GM21737 (cell line): ENCODE measurements around the gene SLC16A12.
"Not testable (repeated sequence)": the region's sequence is repeated elsewhere in the genome, so short reads cannot be mapped to it uniquely, and the experiment has no call there.

ENCODE experiments used
- ATAC-seq: cut with Tn5 transposase; IDR thresholded peaks from one replicate; pipeline ENCODE4 v1.9.1; 2021; ENCODE audit warnings: mild to moderate bottlenecking, moderate library complexity; ENCODE audit not compliant: unreplicated experiment

Gene SLC16A12

GRCh38 chr10:89548673-89549072 is 13.3 kb upstream of the SLC16A12 start:
- ATAC-seq, result no peak

DNA sequence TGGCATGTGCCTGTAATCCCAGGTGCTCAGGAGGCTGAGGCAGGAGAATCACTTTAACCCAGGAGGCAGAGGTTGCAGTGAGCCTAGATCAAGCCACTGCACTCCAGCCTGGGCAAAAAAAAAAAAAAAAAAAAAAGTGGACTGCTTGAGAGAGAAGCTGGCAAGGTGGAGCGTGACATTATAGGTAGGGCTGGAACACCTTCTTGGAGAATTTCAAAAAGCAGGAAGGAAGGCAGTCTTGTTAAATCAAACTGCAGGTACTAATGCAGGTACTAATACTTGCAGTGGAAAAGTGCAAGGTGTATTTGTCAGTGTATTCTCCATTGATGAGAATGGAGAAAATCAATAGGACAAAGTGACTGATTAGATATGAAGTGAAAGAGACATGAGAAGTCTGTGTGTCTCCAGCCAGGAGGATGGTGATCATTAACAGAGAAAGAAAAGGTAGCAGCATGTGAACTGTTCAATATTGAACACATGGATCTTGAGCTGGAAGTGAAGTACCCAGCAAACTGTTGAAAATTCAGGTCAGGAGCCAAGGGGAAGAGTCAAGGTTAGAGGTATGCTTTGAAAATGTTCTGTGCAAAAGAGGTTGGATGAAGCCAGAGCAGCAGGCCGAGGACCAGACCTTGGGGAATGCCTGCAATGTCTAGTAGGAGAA is 12.6 kb upstream of the SLC16A12 start:
- no peak for ATAC-seq

GRCh38 chr10:89546651-89547050 is 11.3 kb upstream of the SLC16A12 start:
- ATAC-seq, result not testable (repeated sequence)

DNA sequence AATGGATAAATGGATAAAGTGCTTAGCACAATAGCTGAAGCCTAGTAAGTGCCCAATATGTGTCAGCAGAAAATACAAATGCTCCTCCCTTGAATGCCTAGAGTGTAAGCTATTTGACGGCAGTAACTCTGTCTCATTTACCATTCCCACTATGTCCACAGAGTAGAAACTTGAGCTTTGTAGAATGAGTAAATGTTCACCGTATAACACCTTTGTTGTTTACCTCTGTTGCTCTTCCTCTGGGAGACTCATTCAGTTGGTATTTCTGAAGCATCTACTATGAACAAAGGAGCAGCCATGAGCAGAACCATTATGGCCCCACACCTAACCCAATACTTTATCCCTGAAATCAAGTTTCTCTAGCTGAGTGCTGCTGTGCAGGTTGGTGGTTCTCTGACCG is 8.4 kb upstream of the SLC16A12 start:
- ATAC-seq, result no peak

- no peak for ATAC-seq
Measured at GRCh38 chr10:89540420-89540949, 5.1 kb upstream of the SLC16A12 start.

DNA sequence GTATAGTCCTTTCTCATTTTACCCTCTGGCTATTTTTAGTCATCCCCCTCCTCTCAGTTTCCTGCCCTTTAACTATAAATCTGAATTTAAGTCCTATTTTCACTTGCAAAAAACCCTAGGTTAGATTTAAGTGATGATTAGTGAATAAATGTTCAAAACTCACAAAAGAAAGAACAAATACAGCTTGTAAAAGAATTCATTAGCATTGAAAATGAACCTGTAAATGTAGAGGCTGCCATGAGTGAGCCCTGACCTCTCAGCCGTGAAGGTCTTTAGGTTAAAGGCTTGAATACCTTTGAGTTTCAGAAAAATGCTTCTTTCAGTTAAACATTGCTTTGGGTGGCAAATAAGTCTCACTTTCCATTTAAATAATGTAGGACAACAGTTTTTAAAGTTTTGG is 2.0 kb upstream of the SLC16A12 start:
- ATAC-seq, result no peak

GRCh38 chr10:89536013-89536354 is 590 bp upstream of the SLC16A12 start:
- ATAC-seq, result no peak

DNA sequence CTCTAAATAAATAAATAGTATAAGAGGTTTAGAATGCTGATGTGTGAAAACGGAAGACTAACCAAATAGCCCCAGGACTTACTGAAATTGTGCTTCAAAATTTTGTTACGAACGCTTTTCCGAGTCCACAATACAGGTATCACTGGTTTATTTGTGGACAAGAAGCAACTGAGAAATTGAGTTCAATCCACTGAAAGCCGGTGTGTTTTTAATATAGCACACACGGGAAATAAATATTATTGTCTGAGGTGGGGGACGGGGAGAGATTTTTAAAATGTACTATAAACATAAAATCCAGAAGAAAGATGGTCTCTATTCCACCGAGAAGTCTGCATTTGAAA is 598 bp downstream of the SLC16A12 start:
- ATAC-seq, result no peak

DNA sequence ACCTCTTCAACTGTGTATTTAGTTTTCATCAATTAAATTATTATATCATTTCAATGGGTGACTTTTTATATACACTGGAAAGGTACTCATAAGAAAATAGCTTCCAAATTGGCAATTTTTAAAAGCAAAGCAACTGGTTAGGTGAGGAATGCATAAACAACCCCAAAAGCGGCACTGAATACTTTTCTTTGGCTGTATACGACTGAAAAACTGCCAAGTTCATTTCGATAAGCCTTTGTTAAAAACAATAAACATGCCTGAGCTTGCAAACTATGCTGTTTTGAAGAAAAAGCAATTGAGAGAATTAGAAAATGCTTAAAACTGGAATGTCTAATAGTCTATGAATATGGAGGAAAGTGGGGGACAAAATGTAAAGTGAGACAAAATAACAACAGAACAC is 2.9 kb downstream of the SLC16A12 start:
- no peak for ATAC-seq

GRCh38 chr10:89531359-89531758 is 4.0 kb downstream of the SLC16A12 start:
- ATAC-seq, result no peak

- ATAC-seq, result not testable (repeated sequence)
Measured at GRCh38 chr10:89529711-89530110, 5.7 kb downstream of the SLC16A12 start.

- no peak for ATAC-seq
Measured at GRCh38 chr10:89526358-89526757, 9.0 kb downstream of the SLC16A12 start.

GRCh38 chr10:89525556-89525955 is 9.8 kb downstream of the SLC16A12 start:
- no peak for ATAC-seq

GRCh38 chr10:89524279-89524678 is 11.1 kb downstream of the SLC16A12 start:
- ATAC-seq, result no peak

DNA sequence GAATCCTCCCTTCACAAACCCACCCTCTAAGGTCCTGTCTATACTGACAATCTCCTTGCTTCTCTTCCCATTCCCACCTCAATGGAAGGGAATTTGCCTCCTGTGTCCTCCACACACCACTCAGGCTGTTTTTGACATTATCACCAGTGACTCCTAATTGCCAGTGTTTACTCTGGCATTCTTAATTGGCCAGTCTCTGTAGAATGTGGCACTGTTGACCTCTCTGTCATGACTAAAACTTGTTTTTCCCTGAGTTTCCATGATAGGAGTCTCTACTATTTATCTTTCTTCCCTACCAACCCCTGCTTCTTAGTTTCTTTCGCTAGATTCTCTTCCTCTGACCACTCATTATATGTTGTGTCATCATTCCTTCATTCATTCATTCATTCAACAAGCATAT is 12.1 kb downstream of the SLC16A12 start:
- ATAC-seq, result no peak

- ATAC-seq, result no peak
Measured at GRCh38 chr10:89522463-89522862, 12.9 kb downstream of the SLC16A12 start.

DNA sequence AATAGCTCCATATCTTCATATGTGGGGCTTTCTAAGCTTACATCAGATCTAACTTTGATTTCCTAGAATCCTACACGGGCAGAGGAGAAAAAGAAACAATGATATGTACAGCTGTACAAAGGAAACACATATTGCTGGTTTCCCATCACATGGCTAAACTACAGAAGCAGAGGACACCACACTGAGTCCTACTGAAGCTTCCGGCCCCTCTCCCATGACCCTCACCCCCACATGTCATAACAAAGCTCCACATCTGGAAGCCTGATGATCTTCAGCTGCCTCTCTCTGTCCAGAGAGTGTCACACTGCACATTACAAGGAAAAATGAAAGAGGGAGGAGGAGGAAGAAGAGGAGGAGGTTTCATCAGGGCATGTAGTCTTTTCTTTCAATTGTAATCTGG is 14.0 kb downstream of the SLC16A12 start:
- no peak for ATAC-seq

DNA sequence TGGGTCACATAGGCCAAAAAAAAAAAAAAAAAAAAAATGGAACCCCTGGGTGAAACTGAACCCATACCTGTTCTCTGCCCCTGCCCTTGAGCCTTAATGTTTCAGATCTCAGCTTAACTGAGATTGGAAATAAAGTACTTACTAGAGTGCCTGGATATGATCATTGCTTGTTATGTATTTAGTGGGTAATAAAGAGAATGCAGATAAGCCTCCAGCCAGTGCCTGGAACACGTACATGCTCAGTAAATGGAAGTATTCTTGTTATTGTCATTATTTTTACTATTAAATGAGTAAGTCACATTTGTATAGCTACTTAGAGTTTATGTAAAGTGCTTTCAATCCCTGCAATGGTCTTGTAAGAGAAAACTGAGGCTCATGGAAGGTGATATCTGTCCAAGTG is 14.7 kb downstream of the SLC16A12 start:
- ATAC-seq, result no peak

DNA sequence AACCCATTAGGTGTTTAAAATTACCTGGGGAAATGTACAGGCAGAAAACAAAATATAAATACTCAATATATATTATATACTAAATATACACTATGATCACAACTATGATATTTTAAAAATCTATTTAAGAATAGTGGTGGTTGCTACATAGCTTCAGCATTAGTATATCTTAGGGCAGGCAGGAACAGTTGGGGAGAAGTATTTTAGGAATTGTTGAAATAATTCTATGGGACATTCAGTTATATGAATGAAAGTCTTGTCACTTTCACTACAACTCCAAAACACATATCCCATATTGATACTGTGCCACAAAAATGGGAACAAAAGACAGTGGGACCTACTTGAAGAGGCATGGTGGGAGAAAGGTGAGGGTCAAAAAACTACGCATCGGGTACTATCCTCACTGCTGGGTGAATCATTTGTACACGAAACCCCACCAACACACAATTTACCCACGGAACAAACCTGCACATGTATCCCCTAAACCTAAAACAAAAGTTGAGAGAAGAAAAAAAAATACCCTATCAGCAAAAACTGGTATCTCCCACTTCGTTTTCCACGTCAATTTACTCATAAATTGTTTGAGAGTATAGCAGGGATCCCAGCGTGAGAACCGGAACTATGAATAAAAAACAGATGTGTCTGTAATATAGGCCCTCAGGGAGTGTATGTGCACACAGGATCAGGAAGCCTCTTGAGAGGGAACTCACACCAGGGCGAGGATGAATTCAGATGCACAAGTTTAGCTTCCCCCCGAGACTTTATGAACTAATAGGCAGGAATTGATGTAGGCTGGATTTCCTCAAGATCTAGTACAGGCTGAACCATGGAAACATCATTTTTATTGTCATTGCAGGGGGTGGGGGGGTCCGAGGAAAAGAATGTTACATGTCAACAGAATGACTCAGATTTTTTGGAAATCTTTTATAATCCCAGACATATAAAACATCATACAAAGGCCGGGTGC is 16.2 kb downstream of the SLC16A12 start:
- no peak for ATAC-seq

- no peak for ATAC-seq
Measured at GRCh38 chr10:89518108-89518507, 17.3 kb downstream of the SLC16A12 start.

- ATAC-seq, result no peak
Measured at GRCh38 chr10:89516149-89516832, 19.1 kb downstream of the SLC16A12 start.
